SK-N-SH (cell line): ENCODE data around the gene RAB20.
"Not testable (repeated sequence)": the region's sequence is repeated elsewhere in the genome, so short reads cannot be mapped to it uniquely, and the experiment has no call there.

Experiments used
- EP300 ChIP-seq, 2 experiments: IDR thresholded peaks; 2 replicates each; pipeline versions ENCODE4 v1.4.0 to v1.6.1; 2012; ENCODE audit warnings: borderline replicate concordance in 1 of 2, low read depth in 1 of 2, low read length in 1 of 2
- MAX ChIP-seq: IDR thresholded peaks from 2 replicates; pipeline ENCODE4 v1.4.0; 2012; ENCODE audit warnings: low read depth
- TAF1 ChIP-seq: IDR thresholded peaks from 2 replicates; pipeline ENCODE4 v1.6.1; 2012; ENCODE audit warnings: low read depth, mild to moderate bottlenecking, low read length, moderate library complexity, borderline replicate concordance
- TCF12 ChIP-seq: IDR thresholded peaks from 2 replicates; pipeline ENCODE4 v1.4.0; 2012
- YY1 ChIP-seq: IDR thresholded peaks from 2 replicates; pipeline ENCODE4 v1.4.0; 2012; ENCODE audit warnings: low read depth, mild to moderate bottlenecking
- TF ChIP-seq, protein P1 (sequence below): fragments of 200-600 bp; sonication (generic); IDR thresholded peaks from 2 replicates; pipeline ENCODE4 v1.6.1; 2017; ENCODE audit warnings: antibody characterized with exemption, mild to moderate bottlenecking, moderate library complexity

DNA sequence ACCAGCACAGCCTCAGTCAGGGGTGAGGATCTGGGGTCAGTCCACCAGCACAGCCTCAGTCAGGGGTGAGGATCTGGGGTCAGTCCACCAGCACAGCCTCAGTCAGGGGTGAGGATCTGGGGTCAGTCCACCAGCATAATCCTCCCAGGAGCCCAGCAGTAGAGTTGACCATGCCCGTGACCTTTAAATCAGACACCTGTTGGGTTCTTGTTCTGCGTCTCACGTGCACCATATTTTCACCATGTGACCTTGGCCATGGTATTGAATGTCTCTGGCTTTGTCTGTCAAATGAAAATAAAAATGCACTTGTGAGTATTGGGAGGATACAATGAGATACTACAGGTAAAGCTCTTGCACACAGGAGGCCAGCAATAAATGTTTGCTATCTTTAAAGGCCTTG, 63.6 kb downstream of the RAB20 start:
- TF ChIP-seq, protein P1, sequence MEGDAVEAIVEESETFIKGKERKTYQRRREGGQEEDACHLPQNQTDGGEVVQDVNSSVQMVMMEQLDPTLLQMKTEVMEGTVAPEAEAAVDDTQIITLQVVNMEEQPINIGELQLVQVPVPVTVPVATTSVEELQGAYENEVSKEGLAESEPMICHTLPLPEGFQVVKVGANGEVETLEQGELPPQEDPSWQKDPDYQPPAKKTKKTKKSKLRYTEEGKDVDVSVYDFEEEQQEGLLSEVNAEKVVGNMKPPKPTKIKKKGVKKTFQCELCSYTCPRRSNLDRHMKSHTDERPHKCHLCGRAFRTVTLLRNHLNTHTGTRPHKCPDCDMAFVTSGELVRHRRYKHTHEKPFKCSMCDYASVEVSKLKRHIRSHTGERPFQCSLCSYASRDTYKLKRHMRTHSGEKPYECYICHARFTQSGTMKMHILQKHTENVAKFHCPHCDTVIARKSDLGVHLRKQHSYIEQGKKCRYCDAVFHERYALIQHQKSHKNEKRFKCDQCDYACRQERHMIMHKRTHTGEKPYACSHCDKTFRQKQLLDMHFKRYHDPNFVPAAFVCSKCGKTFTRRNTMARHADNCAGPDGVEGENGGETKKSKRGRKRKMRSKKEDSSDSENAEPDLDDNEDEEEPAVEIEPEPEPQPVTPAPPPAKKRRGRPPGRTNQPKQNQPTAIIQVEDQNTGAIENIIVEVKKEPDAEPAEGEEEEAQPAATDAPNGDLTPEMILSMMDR = not testable (repeated sequence)
- TF ChIP-seq YY1; TAF1; EP300 (IDR thresholded peaks at IDR 0.05; ENCODE audit: borderline replicate concordance in 1 of 2, low read depth in 1 of 2, low read length in 1 of 2); MAX; TCF12: not testable (repeated sequence)
